GM12878 (cell line): Measurements from ENCODE around the gene AKR1B1.

Experiments
- CTCF ChIP-seq, 3 experiments: IDR thresholded peaks in 2 of 3; conservative IDR thresholded peaks in 1 of 3; 2 replicates each; pipeline ENCODE4 v1.5.1; 2011; ENCODE audit warnings: low read depth in 3 of 3, low read length in 3 of 3, mild to moderate bottlenecking in 3 of 3, control low read depth in 2 of 3, moderate library complexity in 2 of 3, inconsistent platforms in 1 of 3, mixed read lengths in 1 of 3; ENCODE audit not compliant: control insufficient read depth in 2 of 3, insufficient read depth in 1 of 3; ENCODE audit errors: extremely low read depth in 1 of 3
- EGR1 ChIP-seq, 2 experiments: IDR thresholded peaks; 1 replicate in 1 of 2; 2 replicates in 1 of 2; pipeline ENCODE4 v1.6.1; 2011 to 2012; ENCODE audit warnings: low read depth in 2 of 2, low read length in 2 of 2, borderline replicate concordance in 1 of 2, mild to moderate bottlenecking in 1 of 2, moderate library complexity in 1 of 2
- PRDM15 ChIP-seq: fragments of 450-650 bp; formaldehyde crosslinking; IDR thresholded peaks from 2 replicates; pipeline ENCODE4 v1.4.0; 2020; ENCODE audit warnings: mild to moderate bottlenecking, moderate library complexity
- RAD51 ChIP-seq: fragments of 450-650 bp; IDR thresholded peaks from 2 replicates; pipeline ENCODE4 v1.6.1; 2016; ENCODE audit warnings: moderate library complexity, mild to moderate bottlenecking, inconsistent platforms
- ZBTB33 ChIP-seq: fragments of 450-650 bp; IDR thresholded peaks from 2 replicates; pipeline ENCODE4 v1.6.1; 2017; ENCODE audit warnings: mild to moderate bottlenecking
- ZNF274 ChIP-seq: IDR thresholded peaks from one replicate; pipeline ENCODE4 v1.8.0; 2011; ENCODE audit not compliant: insufficient read length, insufficient read depth

- TF ChIP-seq PRDM15 (CRISPR knock-in tag) = no peak
- no peak for TF ChIP-seq ZBTB33
- TF ChIP-seq CTCF (IDR thresholded peaks at IDR 0.05 in 2 of 3, conservative IDR thresholded peaks at IDR 0.05 in 1 of 3; ENCODE audit: control insufficient read depth in 2 of 3, extremely low read depth in 1 of 3, insufficient read depth in 1 of 3, low read depth in 3 of 3, low read length in 3 of 3) = peak; percentile 58 to 81 (median 78)
- TF ChIP-seq RAD51 = no peak
- TF ChIP-seq EGR1 (IDR thresholded peaks at IDR 0.05; ENCODE audit: borderline replicate concordance in 1 of 2, low read depth in 2 of 2, low read length in 2 of 2) = peak in 1 of 2 experiments; percentile 77; a peak in 1 of 3 replicates
- TF ChIP-seq ZNF274 = no peak
Measured at GRCh38 chr7:134458806-134459698, at the start of gene AKR1B1.
